ENCODE measurements around the gene KCTD4. TPM values are rescaled to one million over a fixed set of nuclear protein-coding genes. Genes with fewer than 3 reads are reported as not detected.

Gene KCTD4
- polyA plus RNA-seq, 2 donors: 0.02 TPM; not detected in 1

DNA sequence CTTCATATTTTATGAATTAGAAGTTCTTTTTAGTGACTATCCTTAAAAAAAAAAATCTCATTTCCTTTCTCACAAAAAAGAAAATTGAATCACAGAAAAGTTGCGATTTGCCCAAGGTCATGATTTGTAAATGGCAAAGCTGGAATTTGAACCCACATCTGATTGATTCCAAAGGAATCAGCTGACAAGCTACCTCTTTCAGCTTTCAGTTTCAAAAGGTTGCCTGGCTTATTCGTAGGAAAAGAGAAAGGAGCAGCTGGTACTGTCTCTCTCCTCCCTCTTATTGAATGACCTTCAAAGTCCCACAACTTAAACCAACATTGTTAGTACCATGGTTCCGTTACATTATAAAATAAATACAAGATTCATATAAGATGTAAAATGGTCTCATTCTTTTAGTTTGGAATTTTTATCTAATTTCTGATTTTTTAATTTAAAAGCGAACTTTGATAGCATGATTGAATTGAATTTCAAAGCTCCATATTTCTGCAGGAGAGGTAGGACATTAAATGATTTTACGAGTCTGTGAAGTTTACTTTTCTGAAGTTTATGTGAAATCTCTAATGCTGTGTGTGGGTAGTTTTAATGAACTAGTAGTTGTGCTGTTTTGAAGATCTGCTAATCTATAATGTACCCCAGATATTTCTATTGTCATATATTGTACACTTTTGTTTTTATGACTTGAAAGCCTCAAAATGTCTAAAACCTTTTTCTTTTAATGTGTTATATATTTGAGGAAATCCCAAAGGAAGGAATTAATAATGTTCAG, 18.5 kb upstream of the KCTD4 start:
- H3K27ac ChIP-seq (ENCODE audit: low read depth in 2 of 2, low read length in 1 of 2): no peak overlapping the region
- no peaks in the 10 kb centered on the region for H3K36me3 ChIP-seq (ENCODE audit: control insufficient read depth in 2 of 2, insufficient read depth in 2 of 2, low read length in 1 of 2)
- no peaks in the 10 kb centered on the region for H3K9me3 ChIP-seq (ENCODE audit: control insufficient read depth in 2 of 2, insufficient read depth in 1 of 2, low read depth in 1 of 2, low read length in 1 of 2)
- H3K27me3 ChIP-seq (ENCODE audit: control insufficient read depth in 1 of 2, insufficient read depth in 2 of 2, low read length in 2 of 2): no peaks in the 10 kb centered on the region
- 66 to 73% methylated on average over 5 of the region's 5 CpGs for WGBS, 2 donors
- no peak overlapping the region for H3K4me3 ChIP-seq (ENCODE audit: low read depth in 1 of 2, low read length in 2 of 2)
- no peaks in the 10 kb centered on the region for H3K4me1 ChIP-seq (ENCODE audit: control insufficient read depth in 2 of 2, insufficient read depth in 2 of 2, low read length in 1 of 2)

DNA sequence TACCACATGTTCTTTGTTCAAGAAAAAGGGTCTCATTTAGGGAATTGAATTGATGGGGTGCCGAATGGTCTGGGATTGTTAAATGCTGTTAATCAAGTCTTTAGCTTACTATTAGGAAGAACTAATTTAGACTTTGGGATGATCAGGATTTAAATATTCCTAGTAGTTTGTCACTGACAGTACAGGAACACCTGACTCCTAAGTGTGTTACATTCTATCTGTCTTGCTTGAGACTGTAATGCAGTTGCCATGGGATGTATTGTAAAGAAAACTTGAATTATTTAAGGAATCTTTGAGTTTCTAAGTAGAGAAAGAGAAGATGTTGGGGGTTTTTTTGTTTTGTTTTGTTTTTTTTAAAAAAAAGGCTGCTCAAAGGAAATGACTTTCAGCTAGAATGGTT, 17.8 kb upstream of the KCTD4 start:
- no peaks in the 10 kb centered on the region for H3K9me3 ChIP-seq (ENCODE audit: control insufficient read depth in 2 of 2, insufficient read depth in 1 of 2, low read depth in 1 of 2, low read length in 1 of 2)
- 92 to 97% methylated on average over 1 of the region's 1 CpG for WGBS, 2 donors
- H3K4me3 ChIP-seq (ENCODE audit: low read depth in 1 of 2, low read length in 2 of 2): no peak overlapping the region
- H3K27me3 ChIP-seq (ENCODE audit: control insufficient read depth in 1 of 2, insufficient read depth in 2 of 2, low read length in 2 of 2): no peaks in the 10 kb centered on the region
- H3K4me1 ChIP-seq (ENCODE audit: control insufficient read depth in 2 of 2, insufficient read depth in 2 of 2, low read length in 1 of 2): no peaks in the 10 kb centered on the region
- H3K36me3 ChIP-seq (ENCODE audit: control insufficient read depth in 2 of 2, insufficient read depth in 2 of 2, low read length in 1 of 2): no peaks in the 10 kb centered on the region
- H3K27ac ChIP-seq (ENCODE audit: low read depth in 2 of 2, low read length in 1 of 2): no peak overlapping the region

DNA sequence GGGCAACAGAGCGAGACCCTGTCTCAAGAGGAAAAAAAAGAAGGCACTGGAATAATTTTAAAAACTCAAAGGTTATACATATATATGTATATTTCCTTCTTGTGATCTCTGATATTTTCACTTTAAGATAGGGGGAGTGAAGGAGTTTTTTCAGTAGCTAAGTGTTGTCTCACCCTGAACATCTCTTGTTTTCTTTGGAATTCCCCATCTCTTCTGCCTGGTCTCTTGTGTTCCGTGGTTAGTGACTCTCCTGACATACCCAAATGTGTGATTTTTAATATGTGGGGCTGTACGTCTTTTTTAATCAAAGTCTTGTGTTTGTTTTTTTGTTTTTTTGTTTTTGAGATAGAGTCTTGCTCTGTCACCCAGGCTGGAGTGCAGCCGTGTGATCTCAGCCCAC, 15.3 kb upstream of the KCTD4 start:
- H3K36me3 ChIP-seq (ENCODE audit: control insufficient read depth in 2 of 2, insufficient read depth in 2 of 2, low read length in 1 of 2): no peaks in the 10 kb centered on the region
- H3K27me3 ChIP-seq (ENCODE audit: control insufficient read depth in 1 of 2, insufficient read depth in 2 of 2, low read length in 2 of 2): no peaks in the 10 kb centered on the region
- H3K9me3 ChIP-seq (ENCODE audit: control insufficient read depth in 2 of 2, insufficient read depth in 1 of 2, low read depth in 1 of 2, low read length in 1 of 2): no peaks in the 10 kb centered on the region
- no peak overlapping the region for H3K27ac ChIP-seq (ENCODE audit: low read depth in 2 of 2, low read length in 1 of 2)
- WGBS, 2 donors: 86 to 87% methylated on average over 4 of the region's 4 CpGs
- H3K4me1 ChIP-seq (ENCODE audit: control insufficient read depth in 2 of 2, insufficient read depth in 2 of 2, low read length in 1 of 2): no peaks in the 10 kb centered on the region
- no peak overlapping the region for H3K4me3 ChIP-seq (ENCODE audit: low read depth in 1 of 2, low read length in 2 of 2)

DNA sequence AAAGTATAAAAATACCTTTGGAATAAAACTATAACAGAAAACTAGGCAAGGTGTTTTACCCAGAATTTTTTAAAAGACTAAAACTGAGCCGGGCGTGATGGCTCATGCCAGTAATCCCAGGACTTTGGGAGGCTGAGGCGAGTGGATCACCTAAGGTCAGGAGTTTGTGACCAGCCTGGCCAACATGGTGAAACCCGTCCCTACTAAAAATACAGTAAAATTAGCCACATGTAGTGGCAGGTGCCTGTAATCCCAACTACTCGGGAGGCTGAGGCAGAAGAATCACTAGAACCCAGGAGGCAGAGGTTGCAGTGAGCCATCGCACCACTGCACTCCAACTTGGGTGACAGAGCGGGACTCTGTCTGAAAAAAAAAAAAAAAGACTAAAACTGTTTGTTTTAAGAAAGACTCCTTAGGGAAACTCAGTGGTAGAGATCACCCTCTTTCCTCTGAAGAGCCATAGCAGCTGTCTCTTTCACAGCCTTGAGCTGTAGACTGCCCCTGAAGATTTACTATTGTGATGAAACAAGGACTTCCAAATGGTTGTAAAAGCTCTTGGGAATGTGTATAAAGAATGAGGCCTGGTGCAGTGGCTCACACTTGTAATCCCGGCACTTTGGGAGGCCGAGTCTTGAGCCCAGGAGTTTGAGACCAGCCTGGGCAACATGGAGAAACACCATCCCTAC, 14.7 kb upstream of the KCTD4 start:
- WGBS, 2 donors: 82 to 89% methylated on average over 9 of the region's 9 CpGs

DNA sequence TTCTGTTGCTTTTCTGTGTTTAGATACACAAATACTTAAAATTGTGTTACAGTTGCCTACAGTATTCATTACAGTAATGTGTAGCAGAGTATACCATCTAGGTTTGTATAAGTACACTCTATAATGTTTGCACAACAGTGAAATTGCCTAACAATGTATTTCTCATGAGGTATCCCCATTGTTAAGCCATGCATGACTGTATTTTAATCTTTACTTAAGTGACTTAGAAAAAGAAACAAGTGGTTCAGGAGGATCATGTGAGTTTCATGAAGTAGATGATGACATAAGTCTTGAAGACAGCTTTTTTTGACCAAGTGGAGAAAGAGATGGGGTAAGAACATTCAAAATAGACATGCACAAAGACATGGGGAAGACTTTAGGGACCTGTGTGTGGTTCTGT, 8.4 kb upstream of the KCTD4 start:
- Histone ChIP-seq H3K27me3 (ENCODE audit: control insufficient read depth in 1 of 2, insufficient read depth in 2 of 2, low read length in 2 of 2) (no peaks in the 10 kb centered on the region), H3K9me3 (ENCODE audit: control insufficient read depth in 2 of 2, insufficient read depth in 1 of 2, low read depth in 1 of 2, low read length in 1 of 2) (no peaks in the 10 kb centered on the region), H3K4me3 (ENCODE audit: low read depth in 1 of 2, low read length in 2 of 2) (no peak overlapping the region), H3K4me1 (ENCODE audit: control insufficient read depth in 2 of 2, insufficient read depth in 2 of 2, low read length in 1 of 2) (no peaks in the 10 kb centered on the region), H3K36me3 (ENCODE audit: control insufficient read depth in 2 of 2, insufficient read depth in 2 of 2, low read length in 1 of 2) (no peaks in the 10 kb centered on the region), H3K27ac (ENCODE audit: low read depth in 2 of 2, low read length in 1 of 2) (no peak overlapping the region)

More for the DNA sequence above, 14.7 kb upstream of the KCTD4 start:
- H3K9me3 ChIP-seq (ENCODE audit: control insufficient read depth in 2 of 2, insufficient read depth in 1 of 2, low read depth in 1 of 2, low read length in 1 of 2): no peaks in the 10 kb centered on the region
- H3K4me1 ChIP-seq (ENCODE audit: control insufficient read depth in 2 of 2, insufficient read depth in 2 of 2, low read length in 1 of 2): no peaks in the 10 kb centered on the region
- no peaks in the 10 kb centered on the region for H3K36me3 ChIP-seq (ENCODE audit: control insufficient read depth in 2 of 2, insufficient read depth in 2 of 2, low read length in 1 of 2)
- no peak overlapping the region for H3K27ac ChIP-seq (ENCODE audit: low read depth in 2 of 2, low read length in 1 of 2)
- no peak overlapping the region for H3K4me3 ChIP-seq (ENCODE audit: low read depth in 1 of 2, low read length in 2 of 2)
- H3K27me3 ChIP-seq (ENCODE audit: control insufficient read depth in 1 of 2, insufficient read depth in 2 of 2, low read length in 2 of 2): no peaks in the 10 kb centered on the region

DNA sequence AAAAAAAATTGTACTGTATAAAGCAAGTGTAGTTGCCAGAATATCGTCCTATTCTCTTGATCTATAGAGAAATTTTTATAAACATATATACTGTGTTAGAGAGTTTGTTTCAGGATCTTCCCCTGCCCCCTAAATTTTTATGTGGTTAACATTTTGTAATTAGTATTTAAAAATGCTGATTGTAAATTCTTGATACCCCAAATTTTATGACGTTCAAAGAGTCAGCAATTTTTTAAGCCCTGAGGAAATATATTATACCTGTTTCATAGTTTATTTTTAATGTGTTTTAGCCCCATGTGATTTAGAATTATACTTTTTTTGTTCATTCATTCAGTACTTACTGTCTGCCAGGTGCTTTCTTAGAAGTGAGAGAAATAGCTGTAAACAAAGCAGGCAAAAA, 7.3 kb upstream of the KCTD4 start:
- Histone ChIP-seq H3K4me3 (ENCODE audit: low read depth in 1 of 2, low read length in 2 of 2) (no peak overlapping the region), H3K27me3 (ENCODE audit: control insufficient read depth in 1 of 2, insufficient read depth in 2 of 2, low read length in 2 of 2) (no peaks in the 10 kb centered on the region), H3K9me3 (ENCODE audit: control insufficient read depth in 2 of 2, insufficient read depth in 1 of 2, low read depth in 1 of 2, low read length in 1 of 2) (no peaks in the 10 kb centered on the region), H3K4me1 (ENCODE audit: control insufficient read depth in 2 of 2, insufficient read depth in 2 of 2, low read length in 1 of 2) (no peaks in the 10 kb centered on the region), H3K27ac (ENCODE audit: low read depth in 2 of 2, low read length in 1 of 2) (no peak overlapping the region), H3K36me3 (ENCODE audit: control insufficient read depth in 2 of 2, insufficient read depth in 2 of 2, low read length in 1 of 2) (no peaks in the 10 kb centered on the region)
- 52 to 60% methylated on average over 2 of the region's 2 CpGs for WGBS, 2 donors

DNA sequence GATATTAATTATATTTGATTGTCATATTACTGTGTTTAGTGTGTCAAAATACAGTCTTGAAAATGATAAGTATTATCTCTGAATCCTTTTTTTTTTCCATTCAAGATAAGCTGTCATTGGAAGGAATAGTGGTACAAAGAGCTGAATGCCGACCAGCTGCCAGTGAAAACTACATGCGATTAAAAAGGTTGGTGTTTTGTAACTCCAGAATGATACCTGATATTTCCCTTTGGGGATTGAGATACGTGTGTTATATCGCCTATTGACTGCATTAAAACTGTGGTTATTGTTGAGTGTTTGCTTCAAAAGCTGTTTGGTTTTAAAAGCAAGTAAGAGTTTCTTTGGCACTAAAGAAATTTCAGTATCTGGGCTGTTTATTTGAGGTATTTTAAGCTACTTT, 6.5 kb upstream of the KCTD4 start:
- H3K4me3 ChIP-seq (ENCODE audit: low read depth in 1 of 2, low read length in 2 of 2): no peak overlapping the region
- WGBS, 2 donors: 43 to 51% methylated on average over 4 of the region's 4 CpGs
- H3K36me3 ChIP-seq (ENCODE audit: control insufficient read depth in 2 of 2, insufficient read depth in 2 of 2, low read length in 1 of 2): no peaks in the 10 kb centered on the region
- H3K27ac ChIP-seq (ENCODE audit: low read depth in 2 of 2, low read length in 1 of 2): no peak overlapping the region
- no peaks in the 10 kb centered on the region for H3K4me1 ChIP-seq (ENCODE audit: control insufficient read depth in 2 of 2, insufficient read depth in 2 of 2, low read length in 1 of 2)
- H3K27me3 ChIP-seq (ENCODE audit: control insufficient read depth in 1 of 2, insufficient read depth in 2 of 2, low read length in 2 of 2): no peaks in the 10 kb centered on the region
- no peaks in the 10 kb centered on the region for H3K9me3 ChIP-seq (ENCODE audit: control insufficient read depth in 2 of 2, insufficient read depth in 1 of 2, low read depth in 1 of 2, low read length in 1 of 2)

DNA sequence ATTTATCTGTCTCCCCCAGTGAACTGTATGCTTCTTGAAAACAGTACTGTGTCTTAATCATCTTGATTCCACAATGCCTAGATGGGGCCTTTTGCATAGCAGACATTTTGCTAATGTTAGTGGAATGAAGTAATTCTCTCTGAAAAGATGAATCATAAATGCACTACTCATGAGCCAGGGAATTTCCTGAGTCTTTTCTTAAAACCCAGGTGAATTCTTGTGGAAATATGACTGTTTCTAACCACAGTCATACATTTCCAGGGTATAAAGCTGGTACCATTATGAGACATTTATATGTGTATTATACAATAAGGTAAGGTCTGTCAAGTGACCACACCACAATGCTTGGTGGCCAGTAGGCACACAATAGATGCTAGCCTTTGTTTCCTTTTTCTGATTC, 5.5 kb upstream of the KCTD4 start:
- no peaks in the 10 kb centered on the region for H3K4me1 ChIP-seq (ENCODE audit: control insufficient read depth in 2 of 2, insufficient read depth in 2 of 2, low read length in 1 of 2)
- H3K9me3 ChIP-seq (ENCODE audit: control insufficient read depth in 2 of 2, insufficient read depth in 1 of 2, low read depth in 1 of 2, low read length in 1 of 2): no peaks in the 10 kb centered on the region
- peak overlapping the region; percentile 76 to 90 for H3K27ac ChIP-seq (ENCODE audit: low read depth in 2 of 2, low read length in 1 of 2)
- no peaks in the 10 kb centered on the region for H3K27me3 ChIP-seq (ENCODE audit: control insufficient read depth in 1 of 2, insufficient read depth in 2 of 2, low read length in 2 of 2)
- no peak overlapping the region for H3K4me3 ChIP-seq (ENCODE audit: low read depth in 1 of 2, low read length in 2 of 2)
- H3K36me3 ChIP-seq (ENCODE audit: control insufficient read depth in 2 of 2, insufficient read depth in 2 of 2, low read length in 1 of 2): no peaks in the 10 kb centered on the region

DNA sequence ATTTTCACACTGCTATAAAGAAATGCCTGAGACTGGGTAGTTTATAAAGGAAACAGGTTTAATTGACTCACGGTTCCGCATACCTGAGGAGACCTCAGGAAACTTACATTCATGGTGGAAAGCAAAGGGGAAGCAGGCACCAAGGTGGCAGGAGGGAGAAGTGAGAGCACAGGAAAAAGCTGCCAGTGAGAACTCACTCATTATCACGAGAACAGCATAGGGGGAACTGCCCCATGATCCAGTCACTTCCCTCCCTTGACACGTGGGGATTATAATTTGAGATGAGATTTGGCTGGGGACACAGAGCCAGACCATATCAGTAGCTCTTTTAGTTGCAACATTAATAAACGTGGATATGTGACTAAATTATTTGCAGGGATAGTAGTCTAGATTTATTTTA, 4.3 kb upstream of the KCTD4 start:
- Histone ChIP-seq H3K4me1 (ENCODE audit: control insufficient read depth in 2 of 2, insufficient read depth in 2 of 2, low read length in 1 of 2) (no peaks in the 10 kb centered on the region), H3K27ac (ENCODE audit: low read depth in 2 of 2, low read length in 1 of 2) (no peak overlapping the region), H3K36me3 (ENCODE audit: control insufficient read depth in 2 of 2, insufficient read depth in 2 of 2, low read length in 1 of 2) (no peaks in the 10 kb centered on the region), H3K4me3 (ENCODE audit: low read depth in 1 of 2, low read length in 2 of 2) (no peak overlapping the region), H3K9me3 (ENCODE audit: control insufficient read depth in 2 of 2, insufficient read depth in 1 of 2, low read depth in 1 of 2, low read length in 1 of 2) (no peaks in the 10 kb centered on the region), H3K27me3 (ENCODE audit: control insufficient read depth in 1 of 2, insufficient read depth in 2 of 2, low read length in 2 of 2) (no peaks in the 10 kb centered on the region)
- 69 to 74% methylated on average over 5 of the region's 5 CpGs for WGBS, 2 donors

DNA sequence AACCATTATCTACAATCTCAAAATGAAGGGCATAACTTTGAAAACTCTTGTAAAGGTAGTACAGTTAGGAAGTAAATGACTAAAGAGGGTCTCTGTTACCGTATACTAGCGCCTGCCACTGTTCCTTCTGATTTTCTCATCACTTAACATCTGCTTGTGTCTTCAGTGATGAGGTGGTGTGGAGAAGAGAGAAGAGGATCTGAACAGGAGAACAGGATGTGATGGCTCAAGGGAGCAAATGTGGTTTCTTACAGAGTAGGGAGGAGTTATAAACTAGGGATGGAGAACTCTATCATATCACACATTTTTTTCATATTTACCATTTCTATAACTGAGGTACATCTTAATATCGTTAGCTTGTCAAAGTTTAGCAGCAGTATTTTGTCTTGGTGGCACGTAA, 1.1 kb downstream of the KCTD4 start:
- Histone ChIP-seq H3K4me1 (ENCODE audit: control insufficient read depth in 2 of 2, insufficient read depth in 2 of 2, low read length in 1 of 2) (peaks cover 0 to 3% of the 10 kb centered on the region in 2 donors), H3K27ac (ENCODE audit: low read depth in 2 of 2, low read length in 1 of 2) (no peak overlapping the region), H3K9me3 (ENCODE audit: control insufficient read depth in 2 of 2, insufficient read depth in 1 of 2, low read depth in 1 of 2, low read length in 1 of 2) (no peaks in the 10 kb centered on the region), H3K36me3 (ENCODE audit: control insufficient read depth in 2 of 2, insufficient read depth in 2 of 2, low read length in 1 of 2) (no peaks in the 10 kb centered on the region), H3K4me3 (ENCODE audit: low read depth in 1 of 2, low read length in 2 of 2) (no peak overlapping the region), H3K27me3 (ENCODE audit: control insufficient read depth in 1 of 2, insufficient read depth in 2 of 2, low read length in 2 of 2) (no peaks in the 10 kb centered on the region)
- WGBS, 2 donors: 93 to 97% methylated on average over 4 of the region's 4 CpGs
